OCI-LY7 (cell line): ENCODE data around the gene DOP1A. TPM values are rescaled to one million over a fixed set of nuclear protein-coding genes. Genes with fewer than 3 reads are reported as not detected.

Experiments
- BruUV-seq: library from RNA; stranded (reverse); fragments of 400-500 nt; replicated peaks from 2 replicates; lab custom pipeline; 2021; lab: Mats Ljungman, UMichigan
- CTCF ChIA-PET: fragments of 300-600 bp; sonication (Branson Sonifier 250); formaldehyde crosslinking; loops from one replicate; lab custom pipeline; 2022; ENCODE audit warnings: antibody characterized with exemption; ENCODE audit not compliant: unreplicated experiment; lab: Charles Lee
- POLR2A ChIA-PET: fragments of 300-600 bp; sonication (Branson Sonifier 250); formaldehyde crosslinking; loops from one replicate; lab custom pipeline; 2022; ENCODE audit warnings: antibody characterized with exemption; lab: Charles Lee
- DNase-seq: peaks from one replicate; pipeline ENCODE4 v3.0.0-alpha.2; 2015; ENCODE audit warnings: low spot score
- H2AFZ ChIP-seq: fragments of 200-600 bp; sonication (generic), shearing (Covaris generic); 2 replicates; pipeline ENCODE4 v1.6.1; 2014; ENCODE audit warnings: mild to moderate bottlenecking, antibody characterized with exemption, low read length, moderate library complexity
- H3K27ac ChIP-seq: fragments of 200-600 bp; sonication (generic); 2 replicates; pipeline ENCODE4 v1.5.1; 2014; ENCODE audit warnings: mixed run types, low read depth, mild to moderate bottlenecking, moderate library complexity, low read length, inconsistent platforms; ENCODE audit not compliant: poor library complexity, severe bottlenecking
- H3K36me3 ChIP-seq: fragments of 200-600 bp; sonication (generic); 2 replicates; pipeline ENCODE4 v1.6.1; 2014; ENCODE audit warnings: mild to moderate bottlenecking, antibody characterized with exemption, low read length, moderate library complexity, mixed read lengths; ENCODE audit not compliant: insufficient read depth
- H3K4me1 ChIP-seq: fragments of 200-600 bp; sonication (generic); 2 replicates; pipeline ENCODE4 v1.5.1; 2014; ENCODE audit warnings: mild to moderate bottlenecking, low read length; ENCODE audit not compliant: insufficient read depth, poor library complexity, severe bottlenecking
- H3K4me2 ChIP-seq: fragments of 200-600 bp; sonication (generic); 2 replicates; pipeline ENCODE4 v1.6.1; 2014; ENCODE audit warnings: mild to moderate bottlenecking, low read length
- H3K4me3 ChIP-seq: fragments of 200-600 bp; sonication (generic); 2 replicates; pipeline ENCODE4 v1.5.1; 2014; ENCODE audit warnings: mild to moderate bottlenecking, low read depth, low read length; ENCODE audit not compliant: poor library complexity, severe bottlenecking
- H3K79me2 ChIP-seq: fragments of 200-600 bp; sonication (generic); 2 replicates; pipeline ENCODE4 v1.6.1; 2016; ENCODE audit warnings: low read depth, mild to moderate bottlenecking, low read length, moderate library complexity, mixed read lengths; ENCODE audit not compliant: insufficient read depth
- H3K9me2 ChIP-seq: fragments of 200-600 bp; sonication (generic); 2 replicates; pipeline ENCODE4 v1.6.1; 2016; ENCODE audit warnings: mild to moderate bottlenecking, low read length, mixed read lengths; ENCODE audit not compliant: insufficient read depth
- H3K9me3 ChIP-seq: fragments of 200-600 bp; sonication (generic); 2 replicates; pipeline ENCODE4 v1.6.1; 2014; ENCODE audit warnings: mild to moderate bottlenecking, mixed run types, low read length, mixed read lengths
- H4K20me1 ChIP-seq: fragments of 200-600 bp; sonication (generic); 2 replicates; pipeline ENCODE4 v1.6.1; 2014; ENCODE audit warnings: mild to moderate bottlenecking, antibody characterized with exemption, low read length, moderate library complexity, mixed read lengths; ENCODE audit not compliant: insufficient read depth
- EZH2phosphoT487 ChIP-seq: fragments of 200-600 bp; sonication (generic); IDR thresholded peaks from 2 replicates; pipeline ENCODE4 v1.6.1; 2018; ENCODE audit warnings: low read depth, borderline replicate concordance, mild to moderate bottlenecking, mixed run types, antibody characterized with exemption, low read length, moderate library complexity, mixed read lengths
- intact Hi-C: fragments of 100-400 bp; cut with micrococcal nuclease; formaldehyde crosslinking; loops from one replicate; pipeline ENCODE4 v1.10.0; 2022; ENCODE audit not compliant: unreplicated experiment
- total RNA-seq, 2 experiments: library from RNA; depleted of rRNA in 1 of 2; stranded (reverse); fragments of >200 nt in 1 of 2; shearing (Covaris generic) in 1 of 2; gene quantifications; 2 replicates each; pipeline ENCODE4 v1.2.3, GENCODE V29; 2014 to 2022
- TF ChIP-seq, protein P1 (sequence below): fragments of 200-600 bp; sonication (generic); conservative IDR thresholded peaks from 2 replicates; pipeline ENCODE4 v1.5.1; 2014; ENCODE audit warnings: mild to moderate bottlenecking, antibody characterized with exemption, low read length, moderate library complexity, mixed read lengths

DOP1A gene
- total RNA-seq, 2 experiments from 2014 or later = 25.2 to 25.6 TPM

DNA sequence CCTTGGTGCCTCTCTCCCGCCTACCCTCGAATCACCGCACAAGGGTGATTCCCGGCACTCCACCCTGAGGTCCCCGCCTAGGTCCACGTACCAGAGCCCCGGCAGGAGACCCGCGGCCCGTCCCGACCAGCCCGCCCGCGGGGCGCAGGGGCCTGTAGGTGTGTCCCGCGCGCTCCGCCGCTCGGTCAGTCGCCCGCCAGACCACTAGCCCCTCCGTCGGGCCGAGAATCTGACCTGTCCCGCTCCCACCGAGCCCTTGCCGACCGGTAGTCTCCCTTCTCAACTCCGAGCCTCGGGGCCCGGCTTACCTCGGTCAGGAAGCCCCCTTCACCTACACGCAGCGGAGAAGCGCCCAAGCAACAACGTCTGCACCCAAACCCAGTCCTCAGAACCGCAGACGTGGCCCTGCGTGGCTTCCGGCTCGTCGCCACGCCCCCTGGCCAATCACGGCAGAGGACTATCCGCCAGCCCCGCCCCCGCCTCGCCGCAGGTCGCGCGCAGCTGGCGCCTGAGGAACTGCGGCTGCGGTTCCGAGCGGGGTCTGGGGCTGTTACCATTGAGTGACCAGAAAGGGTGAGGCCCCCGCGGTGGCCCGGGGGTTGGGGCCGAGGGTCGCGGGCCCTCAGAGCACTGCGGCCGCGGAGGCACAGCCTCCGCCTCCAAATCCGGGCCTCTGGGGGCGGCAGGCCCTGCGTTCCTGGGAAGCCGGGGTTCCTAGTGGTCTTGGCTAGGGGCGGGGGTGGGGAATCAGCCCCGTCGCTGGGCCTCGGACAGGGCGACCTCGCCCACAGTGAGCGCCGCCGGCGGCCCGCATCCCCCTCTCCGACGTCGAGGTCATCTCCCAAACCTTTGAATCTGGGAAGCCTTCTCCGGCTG, 125.6 kb downstream of the DOP1A start, which contains the start of the genes PGM3 and RWDD2A:
Gene PGM3, minus strand, starts transcription at position 395 of the 876 bp plus-strand sequence. CDS start 2,253 bp downstream, outside the sequence.
Gene RWDD2A, plus strand, starts transcription at position 487 of the 876 bp plus-strand sequence. CDS start 1,095 bp downstream, outside the sequence.
- peak; percentile 92 for DNase-seq
- H3K9me2 ChIP-seq = no peaks in the 10 kb centered on the region
- 0 out of 2 replicates have a peak, but pooled peaks cover 8% of the 10 kb centered on the region for H4K20me1 ChIP-seq
- ChIA-PET CTCF (interaction anchor here (0.7 to 1.3 kb wide), 2 partner anchors 12 to 19 kb away, joined by 3 to 4 read pairs; no protein-coding TSS in a partner anchor), POLR2A (interaction anchor here (0.6 to 4.9 kb wide), 2 partner anchors 18 to 127 kb away, joined by 3 to 30 read pairs; partner anchors contain the start of genes DOP1A and UBE3D)
- H2AFZ ChIP-seq = peak within 1 kb of the TSS; percentile 93
- BruUV-seq = no TSS peak
- intact Hi-C loops = loop anchor here (1.0 to 10.0 kb wide), 3 partner anchors 126 to 946 kb away; partner anchors contain the start of genes DOP1A and IBTK
- H3K36me3 ChIP-seq = peaks cover 22% of the 10 kb centered on the region; the same call in 1 of the 2 replicates
- H3K9me3 ChIP-seq = no peaks in the 10 kb centered on the region
- H3K4me1 ChIP-seq = peaks cover 11% of the 10 kb centered on the region
- peak within 1 kb of the TSS; percentile 90 for H3K4me2 ChIP-seq
- H3K79me2 ChIP-seq = peaks cover 6% of the 10 kb centered on the region; the same call in 1 of the 2 replicates
- H3K27ac ChIP-seq = no peak within 1 kb of the TSS
- no peak for TF ChIP-seq EZH2phosphoT487
- TF ChIP-seq, protein P1, sequence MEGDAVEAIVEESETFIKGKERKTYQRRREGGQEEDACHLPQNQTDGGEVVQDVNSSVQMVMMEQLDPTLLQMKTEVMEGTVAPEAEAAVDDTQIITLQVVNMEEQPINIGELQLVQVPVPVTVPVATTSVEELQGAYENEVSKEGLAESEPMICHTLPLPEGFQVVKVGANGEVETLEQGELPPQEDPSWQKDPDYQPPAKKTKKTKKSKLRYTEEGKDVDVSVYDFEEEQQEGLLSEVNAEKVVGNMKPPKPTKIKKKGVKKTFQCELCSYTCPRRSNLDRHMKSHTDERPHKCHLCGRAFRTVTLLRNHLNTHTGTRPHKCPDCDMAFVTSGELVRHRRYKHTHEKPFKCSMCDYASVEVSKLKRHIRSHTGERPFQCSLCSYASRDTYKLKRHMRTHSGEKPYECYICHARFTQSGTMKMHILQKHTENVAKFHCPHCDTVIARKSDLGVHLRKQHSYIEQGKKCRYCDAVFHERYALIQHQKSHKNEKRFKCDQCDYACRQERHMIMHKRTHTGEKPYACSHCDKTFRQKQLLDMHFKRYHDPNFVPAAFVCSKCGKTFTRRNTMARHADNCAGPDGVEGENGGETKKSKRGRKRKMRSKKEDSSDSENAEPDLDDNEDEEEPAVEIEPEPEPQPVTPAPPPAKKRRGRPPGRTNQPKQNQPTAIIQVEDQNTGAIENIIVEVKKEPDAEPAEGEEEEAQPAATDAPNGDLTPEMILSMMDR = no peak
- H3K4me3 ChIP-seq = peak within 1 kb of the TSS; percentile 94

DNA sequence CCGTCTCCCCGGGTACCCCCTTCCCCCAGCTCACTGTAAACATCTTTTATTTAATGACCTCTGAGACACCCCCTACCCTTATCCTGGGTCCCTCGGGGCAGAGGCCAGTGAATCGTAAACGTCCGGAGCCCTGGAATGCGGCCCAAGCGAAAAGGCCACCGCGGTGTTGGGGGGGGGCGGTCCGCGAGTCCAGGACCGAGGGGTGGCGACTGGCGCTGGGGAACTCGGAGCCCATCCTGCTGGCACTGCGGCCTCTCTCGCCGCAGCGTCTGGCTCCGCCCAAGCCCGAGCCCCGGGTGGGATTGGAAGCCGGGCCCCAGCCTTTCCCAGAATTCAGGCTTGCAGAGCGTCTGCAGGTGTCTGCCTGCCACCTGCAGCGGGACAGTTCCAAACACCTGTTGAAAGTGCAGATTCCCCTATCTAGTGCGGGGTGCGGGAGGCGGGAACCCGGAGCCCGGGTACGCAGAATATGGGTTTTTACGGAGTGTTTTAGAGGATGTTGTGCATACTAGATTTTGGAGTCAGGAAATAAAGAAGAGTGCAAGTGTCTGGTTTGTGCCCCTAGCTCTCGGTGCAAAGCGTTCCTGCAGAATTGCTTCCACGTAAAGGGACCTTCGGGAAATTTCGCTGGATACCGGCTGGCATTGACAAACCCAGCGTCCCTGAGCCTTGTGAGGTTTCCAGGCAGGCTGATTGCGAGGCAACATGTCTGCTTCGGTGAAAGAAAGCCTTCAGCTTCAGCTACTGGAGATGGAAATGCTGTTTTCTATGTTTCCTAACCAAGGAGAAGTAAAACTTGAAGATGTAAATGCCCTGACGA, 126.5 kb downstream of the DOP1A start:
- Histone ChIP-seq H3K79me2 (peaks cover 6% of the 10 kb centered on the region; the same call in 1 of the 2 replicates), H2AFZ (peak overlapping the region; percentile 93), H3K36me3 (peaks cover 15% of the 10 kb centered on the region; the same call in 1 of the 2 replicates), H3K9me3 (no peaks in the 10 kb centered on the region), H3K9me2 (no peaks in the 10 kb centered on the region), H3K27ac (no peak overlapping the region), H3K4me3 (peak overlapping the region; percentile 94), H3K4me1 (peaks cover 11% of the 10 kb centered on the region), H4K20me1 (0 out of 2 replicates have a peak, but pooled peaks cover 8% of the 10 kb centered on the region), H3K4me2 (peak overlapping the region; percentile 90)
- BruUV-seq = no TSS peak
- intact Hi-C loops = loop anchor here (1.0 to 10.0 kb wide), 3 partner anchors 127 to 947 kb away; partner anchors contain the start of genes DOP1A and IBTK
- TF ChIP-seq, protein P1 = no peak
- no peak for TF ChIP-seq EZH2phosphoT487
- ChIA-PET CTCF (interaction anchor here (0.7 to 1.3 kb wide), 2 partner anchors 13 to 20 kb away, joined by 3 to 4 read pairs; no protein-coding TSS in a partner anchor), POLR2A (interaction anchor here (0.6 to 4.9 kb wide), 4 partner anchors 17 to 128 kb away, joined by 3 to 30 read pairs (median 6); partner anchors contain the start of genes DOP1A and UBE3D)
- peak; percentile 4 for DNase-seq
